Measurements from ENCODE around the gene SQSTM1.
A peak's percentile ranks its signal among the peaks of the same experiment; 100 is the strongest.

- TF ChIP-seq POLR2A (IDR thresholded peaks at IDR 0.05; ENCODE audit: extremely low read depth, insufficient read length) (peak; percentile 64), CTCF (IDR thresholded peaks at IDR 0.05; ENCODE audit: low read depth, low read length) (no peak), MYC (IDR thresholded peaks at IDR 0.05; ENCODE audit: low read depth, low read length) (0 out of 2 replicates have a peak, but pooled peaks have one; percentile 33)
These were observed 773 bp downstream of the SQSTM1 start for GRCh38 chr5:179821298-179822058.
